GM12892 (cell line): ENCODE data around the gene DPF3.

Experiments used
- POLR2A ChIP-seq: IDR thresholded peaks from 2 replicates; pipeline ENCODE4 v1.6.1; 2011; ENCODE audit warnings: low read depth, low read length, control low read depth
- POLR2AphosphoS5 ChIP-seq: IDR thresholded peaks from 2 replicates; pipeline ENCODE4 v1.6.1; 2011; ENCODE audit warnings: low read depth, low read length, control low read depth
- TAF1 ChIP-seq: IDR thresholded peaks from 2 replicates; pipeline ENCODE4 v1.6.1; 2011; ENCODE audit warnings: low read depth, mild to moderate bottlenecking, control low read depth, low read length, borderline replicate concordance

- TF ChIP-seq POLR2AphosphoS5 (no peak), POLR2A (no peak), TAF1 (no peak)
Measured at GRCh38 chr14:72643317-72643801, 250.5 kb downstream of the DPF3 start.
